ENCODE data around the gene GALNT9.
"Not testable (repeated sequence)": the region's sequence is repeated elsewhere in the genome, so short reads cannot be mapped to it uniquely, and the experiment has no call there.

The GALNT9 gene

DNA sequence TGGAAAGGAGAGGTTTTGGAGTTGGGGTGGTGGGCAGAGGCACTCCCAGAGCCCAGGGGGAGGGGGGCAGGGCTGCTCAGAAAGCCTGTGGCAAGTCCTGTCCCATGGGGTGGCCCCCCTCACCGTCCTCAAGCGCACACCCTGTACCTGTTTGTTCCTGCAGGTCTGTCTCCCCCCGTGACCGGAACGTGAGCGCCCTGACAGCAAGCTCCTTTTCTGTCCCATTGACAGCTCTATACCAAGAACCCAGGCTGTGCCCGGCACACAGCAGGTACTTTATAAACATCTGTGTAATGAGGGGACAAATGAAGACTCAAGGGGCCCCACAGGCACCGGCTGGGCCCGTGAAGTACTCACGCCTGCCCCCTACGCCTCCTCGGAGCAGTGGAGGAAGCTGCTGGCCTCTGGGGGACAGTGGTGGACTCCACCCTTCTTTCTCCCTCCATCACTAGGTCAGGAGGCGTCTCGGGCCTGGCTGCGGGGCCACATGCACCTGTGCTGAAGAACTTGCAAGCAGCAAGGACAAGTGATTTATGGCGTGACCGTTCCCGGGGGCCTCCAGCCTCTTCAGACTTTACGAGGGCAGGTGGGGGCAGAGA, 65.8 kb downstream of the GALNT9 start:
- no peak for DNase-seq

DNA sequence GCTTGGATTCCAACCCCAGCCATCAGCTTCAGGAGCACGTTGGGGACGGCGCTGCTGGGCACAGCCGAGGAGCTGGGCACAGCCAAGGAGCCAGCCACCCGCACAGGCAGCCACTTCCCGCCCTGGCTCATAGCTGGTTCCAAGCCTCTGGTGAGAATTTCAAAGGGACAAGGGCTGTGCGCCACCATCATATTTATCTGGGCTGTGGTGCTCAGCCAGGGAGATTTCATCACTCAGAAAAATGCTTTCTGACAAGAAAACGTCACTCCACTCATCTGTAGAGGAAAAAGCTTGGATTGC, 66.4 kb downstream of the GALNT9 start:
- no peak for DNase-seq

DNA sequence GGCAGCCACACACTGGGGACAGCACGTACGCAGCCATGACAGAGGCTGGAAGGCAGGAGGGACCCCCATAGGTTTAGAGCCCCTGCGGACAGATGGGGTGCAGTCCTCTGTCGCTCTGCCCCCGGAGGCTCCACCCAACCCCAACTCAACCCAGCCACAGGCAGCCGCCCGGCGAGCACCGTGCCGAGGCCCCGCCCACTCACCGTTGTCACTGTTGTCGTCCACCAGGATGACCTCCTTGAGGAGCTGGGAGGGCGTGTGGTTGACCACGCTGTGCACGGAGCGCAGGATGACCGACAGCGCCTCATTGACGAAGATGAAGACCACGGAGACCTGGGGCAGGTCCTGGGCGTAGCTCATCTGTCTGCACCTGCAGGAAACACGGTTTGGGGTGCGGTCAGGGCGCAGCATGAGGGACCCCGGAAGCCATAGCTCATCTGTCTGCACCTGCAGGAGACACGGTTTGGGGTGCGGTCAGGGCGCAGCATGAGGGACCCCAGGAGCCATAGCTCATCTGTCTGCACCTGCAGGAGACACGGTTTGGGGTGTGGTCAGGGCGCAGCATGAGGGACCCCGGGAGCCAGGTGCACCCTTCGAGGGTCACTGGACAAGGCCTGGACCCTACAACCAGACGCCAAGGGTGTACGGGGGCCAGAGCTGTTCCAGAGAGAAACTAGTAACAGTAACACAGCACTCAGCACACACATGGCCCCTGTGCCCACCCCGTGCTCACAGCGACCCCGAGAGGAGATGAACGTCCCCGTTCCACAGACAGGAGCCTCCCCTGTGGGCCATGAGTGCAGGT, 66.9 kb downstream of the GALNT9 start:
- DNase-seq, result no peak

DNA sequence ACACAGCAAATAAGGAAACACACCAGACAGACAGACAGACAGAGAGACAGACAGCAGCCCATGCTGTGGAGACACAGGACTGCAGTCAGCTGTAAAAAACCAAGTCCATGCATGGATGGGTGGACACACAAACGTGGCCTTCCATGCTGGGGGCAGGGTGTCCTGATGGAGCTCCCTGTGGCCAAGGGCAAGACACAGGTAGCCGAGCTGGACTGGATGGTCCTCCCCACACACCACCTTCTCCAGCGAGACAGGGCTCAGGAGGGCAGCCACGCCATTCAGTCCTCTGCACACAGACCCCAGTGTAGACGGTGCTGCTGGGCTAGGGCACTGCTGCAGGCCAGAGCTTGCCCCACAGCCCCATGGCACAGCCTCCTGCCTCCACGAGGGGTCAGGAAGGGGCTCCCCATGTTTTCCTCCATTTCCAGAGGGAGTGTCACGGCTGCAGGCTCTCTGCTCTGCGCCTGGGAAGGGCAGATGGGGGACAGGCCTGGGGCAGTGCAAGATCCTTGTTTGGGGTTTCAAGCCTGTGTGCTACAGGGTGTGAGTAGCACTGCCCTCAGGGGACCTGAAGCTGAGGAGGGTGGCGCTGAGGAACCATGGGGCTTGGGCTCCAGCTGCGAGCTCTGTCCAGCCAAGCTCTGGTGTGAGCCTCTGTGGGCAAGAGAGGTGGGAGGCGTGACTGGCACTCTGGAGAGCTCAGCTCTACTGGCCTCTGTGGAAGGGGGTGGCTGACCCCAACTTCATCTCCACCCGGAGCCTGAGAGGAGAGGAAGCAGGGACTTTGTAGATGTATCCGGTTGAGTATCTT, 67.9 kb downstream of the GALNT9 start:
- DNase-seq, result no peak

DNA sequence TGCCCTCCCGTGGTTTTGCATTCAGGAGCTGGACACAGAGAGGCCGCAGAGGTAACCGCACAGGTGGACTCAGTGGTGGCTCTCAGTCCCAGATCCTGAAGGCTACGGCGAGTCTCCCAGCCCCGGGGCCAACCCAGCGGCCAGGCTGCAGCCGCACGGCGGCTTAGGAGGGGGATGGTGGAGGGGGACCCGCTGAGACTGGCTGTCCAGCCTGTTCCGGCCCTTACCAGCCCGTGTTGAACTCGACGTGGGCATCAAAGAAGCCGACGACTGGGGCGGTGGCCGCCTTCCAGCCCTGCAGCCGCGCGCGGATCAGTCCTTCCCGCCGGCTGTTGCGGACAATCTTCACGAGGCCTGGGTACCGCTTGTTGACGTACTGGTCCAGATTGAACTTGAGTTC, 68.7 kb downstream of the GALNT9 start:
- DNase-seq, result no peak

DNA sequence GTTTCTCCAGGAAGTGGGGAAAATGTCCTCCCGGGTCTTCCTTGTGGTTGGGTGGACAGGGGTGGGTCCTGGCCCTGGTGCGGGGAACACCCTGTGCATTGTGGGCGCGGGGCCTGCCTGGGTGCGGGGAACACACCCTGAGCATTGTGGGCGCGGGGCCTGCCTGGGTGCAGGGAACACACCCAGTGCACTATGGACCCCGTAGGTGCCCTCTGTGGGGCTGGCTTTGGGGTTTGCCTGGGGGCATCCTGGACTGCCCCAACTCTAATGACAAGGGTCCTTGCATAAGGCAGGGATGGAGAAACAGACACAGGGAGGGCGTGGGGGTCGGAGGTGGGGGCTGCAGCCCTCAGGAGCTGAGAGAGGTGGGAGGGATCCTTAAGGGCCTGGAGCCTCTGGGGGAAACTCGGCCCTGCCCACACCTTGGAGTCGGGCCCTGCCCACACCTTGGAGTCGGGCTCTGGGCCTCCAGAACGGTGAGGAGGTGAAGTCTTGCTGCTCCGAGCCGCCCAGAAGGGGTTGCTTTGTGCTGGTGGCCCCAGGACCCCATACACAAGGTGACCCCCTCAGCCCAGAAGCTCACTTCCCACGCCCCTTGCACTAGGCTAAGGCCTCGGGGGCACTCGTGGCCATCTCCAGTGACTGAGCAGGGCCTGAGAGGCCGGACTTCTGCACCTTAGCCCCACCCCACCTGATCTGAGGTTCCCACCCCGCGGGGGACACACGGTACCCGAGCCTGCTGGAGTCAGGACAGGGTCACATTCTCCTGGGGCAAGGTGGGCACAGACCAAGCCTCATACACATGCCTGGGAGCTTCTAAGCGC, 69.3 kb downstream of the GALNT9 start:
- DNase-seq, result no peak

DNA sequence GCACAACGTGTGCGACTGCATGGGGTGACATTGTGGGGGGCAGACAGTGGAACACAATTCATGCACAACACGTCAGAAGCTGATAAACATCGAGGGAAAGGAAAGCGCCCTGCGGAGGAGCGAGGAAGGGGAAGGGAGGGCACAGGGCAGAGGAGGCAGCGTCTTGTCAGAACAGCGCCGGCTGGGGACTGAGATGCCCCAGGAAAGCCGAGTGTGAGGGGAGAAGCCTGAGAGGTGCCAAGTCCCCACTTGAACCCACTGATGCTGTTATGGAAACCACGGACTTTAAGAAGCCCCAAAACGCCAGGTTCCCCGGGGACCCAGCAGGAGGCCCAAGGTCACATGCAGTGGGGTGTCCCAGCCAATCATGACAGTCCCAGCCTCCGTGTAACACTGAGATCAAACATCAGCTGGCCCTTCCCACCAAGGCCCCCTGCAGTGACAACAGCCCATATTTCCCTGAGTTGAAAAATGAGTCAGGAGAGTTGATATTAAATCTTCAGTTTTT, 70.0 kb downstream of the GALNT9 start:
- DNase-seq, result no peak

DNA sequence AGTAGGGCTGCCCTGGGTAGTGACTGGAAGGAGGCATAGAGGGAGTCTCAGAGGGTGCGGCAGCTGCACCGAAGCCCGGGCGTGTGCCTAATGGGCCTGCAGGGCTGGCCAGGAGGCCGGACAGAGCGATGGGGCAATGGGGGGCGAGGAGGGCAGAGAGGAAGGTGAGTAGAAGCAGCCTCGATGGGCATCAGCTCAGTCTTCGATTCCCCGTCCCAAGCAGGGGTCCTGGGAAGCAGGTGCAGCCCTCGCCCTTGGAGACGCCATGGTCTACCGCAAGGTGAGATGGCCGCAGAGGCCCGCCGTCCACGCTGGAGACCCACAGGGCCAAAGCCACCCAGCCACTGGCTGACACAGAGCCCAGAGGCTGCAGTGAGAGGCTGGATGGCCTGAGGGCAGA, 70.8 kb downstream of the GALNT9 start:
- DNase-seq, result no peak

DNA sequence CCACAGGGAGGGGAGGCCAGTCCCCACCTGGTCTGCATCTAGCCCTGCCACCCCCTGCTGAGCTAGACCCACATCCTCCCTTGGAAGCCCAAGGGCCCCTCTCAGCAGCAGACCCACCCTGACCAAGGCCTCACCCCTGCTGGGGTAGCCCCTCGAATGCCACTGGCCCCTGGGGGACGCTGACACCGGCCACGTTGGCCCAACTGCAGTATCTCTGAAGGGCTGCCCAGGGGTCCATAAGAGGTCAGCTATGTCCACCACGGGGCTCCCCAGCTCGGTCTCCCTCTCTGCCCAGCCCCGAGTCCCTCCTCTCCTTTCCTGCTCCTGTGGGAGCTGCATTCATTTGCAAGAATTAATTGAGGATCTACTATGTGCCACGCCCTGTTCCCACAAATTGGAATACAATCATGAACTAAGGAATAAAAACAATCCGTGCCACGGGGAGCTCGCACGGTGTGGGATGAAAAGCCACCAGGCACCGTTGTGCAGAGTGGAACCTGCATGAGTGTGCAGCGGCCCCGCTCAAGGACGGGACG, 71.4 kb downstream of the GALNT9 start:
- DNase-seq, result no peak

DNA sequence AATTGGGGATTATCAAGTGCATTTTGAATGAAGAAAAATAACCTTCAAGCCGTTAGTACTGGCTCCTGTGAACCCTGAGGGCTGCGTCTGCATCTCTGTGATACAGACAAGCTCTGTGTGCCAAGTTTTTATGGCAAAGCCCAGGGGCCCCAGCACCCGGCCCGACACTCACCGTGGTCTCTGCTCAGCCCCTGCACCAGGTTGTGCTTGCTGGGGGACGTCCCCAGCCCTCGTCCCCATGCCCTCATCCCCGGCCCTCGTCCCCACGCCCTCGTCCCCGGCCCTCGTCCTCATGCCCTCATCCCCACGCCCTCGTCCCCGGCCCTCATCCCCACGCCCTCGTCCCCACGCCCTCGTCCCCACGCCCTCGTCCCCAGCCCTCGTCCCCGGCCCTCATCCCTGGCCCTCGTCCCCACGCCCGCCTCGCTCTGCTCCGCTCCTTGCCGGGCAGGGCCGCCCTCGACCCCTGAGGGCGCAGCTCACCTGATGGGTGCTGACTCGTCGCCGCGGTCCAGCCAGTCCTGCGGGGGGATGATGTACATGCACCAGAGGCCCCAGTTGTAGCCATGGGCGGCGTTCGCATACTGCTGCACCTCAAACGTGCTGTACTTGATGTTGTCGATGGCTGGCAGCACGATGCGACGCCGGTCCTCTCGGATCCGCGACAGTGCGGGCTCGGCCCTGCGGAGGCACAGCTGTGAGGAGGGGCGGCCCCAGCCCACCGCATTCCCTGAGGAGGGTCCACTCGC, 72.0 kb downstream of the GALNT9 start:
- DNase-seq, result no peak

DNA sequence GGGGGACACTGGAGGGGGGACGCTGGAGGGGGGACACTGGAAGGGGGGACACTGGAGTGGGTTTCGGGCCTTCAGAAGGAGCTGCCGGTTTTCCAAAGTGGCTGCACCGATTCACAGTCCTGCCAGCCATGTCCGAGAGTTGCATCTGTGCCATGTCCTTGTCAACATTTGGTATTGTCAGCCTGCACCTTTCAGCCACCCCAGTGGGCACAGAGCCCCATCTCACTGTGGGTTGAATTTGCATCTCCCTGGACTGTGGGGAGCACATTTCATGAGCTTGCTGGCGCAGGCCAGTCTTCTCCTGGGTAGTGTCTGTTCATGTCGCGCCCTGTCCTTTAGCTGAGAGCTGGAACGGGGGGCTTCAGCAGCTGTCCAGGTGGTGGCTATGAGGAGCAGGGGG, 72.7 kb downstream of the GALNT9 start:
- no peak for DNase-seq

DNA sequence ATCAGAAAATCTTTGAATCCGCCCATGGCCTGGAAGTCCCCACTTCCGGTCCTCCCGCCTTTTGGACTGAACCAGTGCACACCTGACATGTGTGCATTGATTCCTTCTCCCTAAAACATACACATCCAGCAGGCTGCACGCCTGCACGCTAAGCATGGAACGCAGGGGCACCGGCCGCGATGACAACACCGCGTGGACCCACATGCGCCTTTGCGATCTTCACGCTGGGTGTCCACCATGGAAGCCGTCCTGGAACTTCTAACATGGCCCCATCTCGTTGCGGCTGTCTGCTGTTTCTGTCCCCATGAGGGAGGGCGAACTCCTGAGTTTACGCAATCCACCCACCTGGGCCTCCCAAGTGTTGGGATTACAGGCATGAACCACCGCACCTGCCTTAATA, 73.7 kb downstream of the GALNT9 start:
- no peak for DNase-seq

DNA sequence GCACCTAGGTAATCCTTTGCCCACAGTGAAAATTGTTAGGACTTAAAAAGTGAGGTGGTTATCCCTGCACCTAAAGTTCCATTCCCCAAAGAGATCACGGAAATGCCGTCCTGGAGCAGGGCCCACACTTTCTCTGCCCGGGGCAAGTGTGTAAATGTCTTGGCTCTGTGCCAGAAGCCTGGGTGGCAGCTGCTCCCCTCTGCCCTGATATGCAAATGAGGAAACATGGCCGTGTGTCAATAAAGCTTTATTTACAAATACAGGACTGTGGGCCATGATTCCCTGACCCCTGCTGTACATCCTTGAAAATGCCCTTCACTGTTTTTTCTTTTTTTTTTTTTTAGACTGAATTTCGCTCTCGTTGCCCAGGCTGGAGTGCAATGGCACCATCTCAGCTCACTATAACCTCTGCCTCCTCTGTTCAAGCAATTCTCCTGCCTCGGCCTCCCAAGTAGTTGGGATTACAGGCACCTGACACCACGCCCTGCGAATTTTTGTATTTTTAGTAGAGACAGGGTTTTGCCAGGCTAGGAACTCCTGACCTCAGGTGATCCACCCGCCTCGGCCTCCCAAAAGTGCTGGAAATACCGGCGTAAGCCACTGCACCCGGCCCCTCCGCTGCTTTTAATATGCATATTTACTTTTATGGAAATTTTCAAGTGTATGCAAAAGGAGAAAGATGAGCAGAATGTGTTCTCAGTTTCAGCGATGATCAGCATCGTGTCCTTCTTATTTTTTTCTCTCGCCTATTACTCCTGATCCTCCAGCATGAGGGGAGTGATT, 75.5 kb downstream of the GALNT9 start:
- DNase-seq, result no peak

DNA sequence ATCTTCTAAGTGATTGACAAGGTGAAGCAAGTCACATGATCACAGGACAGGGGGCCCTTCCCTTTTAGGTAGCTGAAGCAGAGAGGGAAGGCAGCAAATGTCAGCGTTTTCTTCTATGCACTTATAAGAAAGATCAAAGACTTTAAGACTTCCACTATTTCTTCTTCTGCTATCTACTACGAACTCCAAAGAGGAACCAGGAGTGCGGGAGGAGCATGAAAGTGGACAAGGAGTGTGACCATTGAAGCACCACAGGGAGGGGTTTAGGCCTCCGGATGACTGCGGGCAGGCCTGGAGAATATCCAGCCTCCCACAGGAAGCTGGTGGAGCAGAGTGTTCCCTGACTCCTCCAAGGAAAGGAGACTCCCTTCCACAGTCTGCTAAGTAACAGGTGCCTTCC, 76.4 kb downstream of the GALNT9 start:
- not testable (repeated sequence) for DNase-seq

DNA sequence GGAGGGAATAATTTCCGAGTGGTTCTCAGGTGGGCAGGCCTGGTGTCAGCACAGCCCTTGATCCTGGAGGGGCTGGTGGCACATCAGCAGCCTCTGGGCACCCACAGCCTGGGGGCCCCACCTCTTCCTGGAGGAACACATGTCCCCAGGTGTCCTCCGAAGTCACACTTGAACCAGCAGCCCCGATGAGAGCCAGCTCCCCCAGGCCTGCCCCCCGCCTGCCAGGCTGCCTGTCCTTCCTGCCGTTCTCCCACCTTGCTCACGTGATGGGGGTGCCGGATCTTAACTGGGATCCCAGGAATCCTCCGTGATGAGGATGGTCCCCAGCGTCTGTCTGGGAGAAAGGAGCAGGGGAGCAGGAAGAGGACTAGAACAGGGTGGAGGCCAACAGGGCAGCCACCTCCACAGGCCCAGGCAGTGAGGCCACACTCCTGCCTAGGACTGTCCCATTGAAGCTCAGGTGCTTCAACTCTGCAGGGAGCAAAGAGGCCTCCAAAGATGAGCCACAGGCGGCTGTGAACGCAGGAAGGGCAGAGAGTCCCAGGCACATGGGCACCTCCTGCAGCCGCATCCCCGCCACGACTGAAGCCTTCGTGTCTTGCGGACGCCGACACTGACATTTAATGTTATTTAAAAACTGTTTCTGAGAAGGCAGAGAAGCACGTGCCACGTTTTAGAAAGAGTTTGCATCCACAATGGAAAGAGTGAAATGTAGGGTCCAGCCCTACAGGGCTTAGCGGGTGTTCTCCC, 77.5 kb downstream of the GALNT9 start:
- DNase-seq, result no peak

DNA sequence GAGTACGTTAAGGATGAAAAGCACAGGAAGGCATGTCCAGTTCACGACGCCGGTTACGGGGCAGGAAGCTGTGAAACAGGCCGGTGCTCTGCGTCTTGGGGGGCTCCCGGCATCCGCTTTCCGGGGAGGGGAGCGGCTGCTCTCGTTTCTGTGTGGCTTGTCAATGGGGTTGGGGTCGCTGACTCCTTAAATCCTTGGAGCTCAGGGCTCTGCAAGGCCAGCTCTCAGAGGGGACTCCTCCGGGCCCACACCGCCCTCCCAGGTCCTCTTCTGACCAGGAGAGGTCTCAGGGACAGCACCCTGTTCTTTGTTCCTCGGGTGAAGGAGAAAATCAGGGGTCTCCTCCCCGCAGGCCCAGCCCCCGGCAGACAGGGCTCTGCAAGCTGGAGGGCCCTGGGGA, 78.1 kb downstream of the GALNT9 start:
- DNase-seq, result no peak

DNA sequence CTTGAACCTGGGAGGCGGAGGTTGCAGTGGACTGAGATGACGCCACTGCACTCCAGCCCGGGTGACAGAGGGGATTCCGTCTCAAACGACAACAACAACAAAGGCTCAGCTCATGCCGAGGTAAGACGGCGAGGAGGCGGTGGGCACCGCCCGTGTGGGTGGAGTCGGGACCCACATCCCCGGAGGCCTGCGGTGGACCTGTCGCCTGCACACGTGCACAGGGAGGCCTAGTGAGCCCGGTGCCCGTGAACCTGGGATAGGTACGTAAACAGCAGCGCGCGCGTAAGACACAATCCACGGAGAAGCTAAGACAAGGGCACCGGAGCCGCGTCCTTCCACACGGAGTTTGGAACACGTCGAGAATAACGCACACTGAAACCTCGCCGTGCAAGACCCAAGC, 78.7 kb downstream of the GALNT9 start:
- no peak for DNase-seq

DNA sequence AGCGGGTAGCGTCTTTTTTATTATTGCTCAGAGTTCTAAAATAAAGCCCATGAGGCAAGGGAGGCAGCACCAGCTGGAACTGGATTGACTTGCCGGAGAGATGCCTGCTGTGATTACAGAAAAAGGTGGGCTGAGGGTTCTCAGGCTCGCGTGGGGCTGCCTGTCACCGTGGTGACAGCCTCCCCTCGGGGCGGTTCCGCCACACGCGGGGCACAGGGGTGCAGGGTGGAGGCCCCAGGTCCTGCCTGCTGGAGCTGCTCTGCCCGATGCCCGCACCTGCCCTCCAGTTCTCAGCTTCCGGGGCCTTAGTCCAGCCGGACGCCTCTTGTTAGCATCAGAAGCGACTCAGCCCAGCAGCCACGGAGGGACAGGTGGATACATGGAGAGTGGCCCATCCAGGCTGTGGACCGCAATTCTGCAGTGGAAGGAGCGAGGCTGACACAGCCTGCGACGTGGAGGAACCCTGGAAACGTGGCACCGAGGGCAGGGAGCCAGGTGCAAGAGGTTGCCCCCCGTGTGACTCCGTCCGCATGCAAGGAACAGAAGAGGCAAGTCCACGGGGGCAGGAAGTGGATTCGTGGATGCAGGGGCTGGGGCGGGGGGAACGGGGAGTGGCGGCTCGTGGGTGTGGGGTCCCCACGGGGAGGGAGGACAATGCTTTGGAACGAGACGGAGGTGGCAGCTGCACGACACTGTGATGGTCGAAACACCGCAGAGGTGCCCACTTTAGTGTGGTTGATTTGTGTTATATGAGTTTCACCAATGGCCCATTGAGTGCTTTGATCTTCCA, 79.5 kb downstream of the GALNT9 start:
- no peak for DNase-seq

DNA sequence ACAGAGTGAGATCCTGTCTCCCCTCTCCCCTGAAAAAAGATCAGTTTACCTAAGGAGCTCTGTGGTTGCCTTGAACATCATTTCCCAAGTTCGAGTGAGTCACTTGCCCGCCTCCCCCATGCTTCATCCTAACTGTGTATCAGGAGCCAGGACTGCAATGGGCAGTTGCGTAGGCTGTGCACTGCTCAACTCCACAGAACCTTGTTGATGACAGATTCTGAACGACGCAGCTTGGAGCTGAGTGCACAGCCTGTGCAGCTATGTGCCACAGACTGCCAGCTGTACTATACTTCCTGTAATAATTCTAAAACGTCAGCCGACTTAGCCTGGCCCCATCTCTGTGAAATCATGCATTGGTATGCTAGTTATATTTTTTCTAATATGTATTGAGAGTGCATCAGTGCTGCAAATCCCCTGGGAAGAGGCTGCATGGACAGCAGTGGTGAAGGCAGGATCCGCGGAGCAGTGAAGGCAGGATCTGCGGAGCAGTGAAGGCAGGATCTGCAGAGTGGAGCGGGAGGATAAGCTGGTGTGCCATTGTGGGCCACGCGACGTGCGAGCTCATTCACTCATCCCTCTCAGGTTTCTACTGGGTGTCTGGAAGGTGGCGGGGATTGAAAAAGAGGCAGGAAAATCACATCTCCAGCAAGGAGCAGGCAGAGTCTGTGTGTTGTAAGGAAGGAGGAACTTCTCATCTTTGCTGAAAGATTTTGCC, 80.8 kb downstream of the GALNT9 start:
- no peak for DNase-seq

All from retina (tissue), 1 donor.